Neuronal stem cell (in vitro differentiated cells): Measurements from ENCODE around the gene TMEM132D.

Source experiments
- DNase-seq: peaks from one replicate; pipeline ENCODE4 v3.0.0-alpha.2; 2013; ENCODE audit warnings: low spot score
- H2AFZ ChIP-seq: one replicate; pipeline ENCODE4 v1.6.1; 2013; ENCODE audit warnings: mild to moderate bottlenecking, low read length, inconsistent platforms
- H2AK5ac ChIP-seq: 2 replicates; pipeline ENCODE4 v1.6.1; 2013; ENCODE audit warnings: low read depth, mild to moderate bottlenecking, inconsistent platforms, low read length, moderate library complexity, mixed read lengths
- H2BK120ac ChIP-seq: 2 replicates; pipeline ENCODE4 v1.6.1; 2013; ENCODE audit warnings: low read depth, mild to moderate bottlenecking, inconsistent platforms, low read length, moderate library complexity, mixed read lengths
- H2BK12ac ChIP-seq: one replicate; pipeline ENCODE4 v1.6.1; 2013; ENCODE audit warnings: low read length, inconsistent platforms
- H2BK15ac ChIP-seq: 2 replicates; pipeline ENCODE4 v1.6.1; 2013; ENCODE audit warnings: mild to moderate bottlenecking, low read length, inconsistent platforms, mixed read lengths
- H2BK5ac ChIP-seq: one replicate; pipeline ENCODE4 v1.6.1; 2013; ENCODE audit warnings: inconsistent platforms, mild to moderate bottlenecking, low read length, moderate library complexity
- H3K14ac ChIP-seq: one replicate; pipeline ENCODE4 v1.6.1; 2013; ENCODE audit warnings: low read length, inconsistent platforms
- H3K18ac ChIP-seq: 2 replicates; pipeline ENCODE4 v1.6.1; 2013; ENCODE audit warnings: low read length, inconsistent platforms
- H3K23ac ChIP-seq: 2 replicates; pipeline ENCODE4 v1.6.1; 2013; ENCODE audit warnings: low read depth, mild to moderate bottlenecking, mixed read lengths, low read length, inconsistent platforms; ENCODE audit not compliant: poor library complexity
- H3K27ac ChIP-seq: replicated peaks from 3 replicates; pipeline ENCODE4 v1.5.1; 2013; ENCODE audit warnings: low read length, inconsistent platforms
- H3K27me3 ChIP-seq, 3 experiments: 2 replicates each; pipeline ENCODE4 v1.6.1; 2013; ENCODE audit warnings: low read length in 3 of 3, mild to moderate bottlenecking in 2 of 3, inconsistent platforms in 1 of 3, low read depth in 1 of 3, mixed read lengths in 1 of 3, moderate library complexity in 1 of 3; ENCODE audit not compliant: control insufficient read depth in 3 of 3, insufficient read depth in 3 of 3
- H3K36me3 ChIP-seq, 2 donors: replicated peaks in 1 of 2; 2 replicates each; pipeline ENCODE4 v1.6.1; 2013; ENCODE audit warnings: low read length in 2 of 2; ENCODE audit not compliant: control insufficient read depth in 2 of 2, insufficient read depth in 2 of 2
- H3K4ac ChIP-seq: 2 replicates; pipeline ENCODE4 v1.6.1; 2013; ENCODE audit warnings: inconsistent platforms, mild to moderate bottlenecking, low read length, moderate library complexity
- H3K4me1 ChIP-seq, 2 donors: 1 replicate in 1 of 2; 2 replicates in 1 of 2; pipeline ENCODE4 v1.6.1; 2013; ENCODE audit warnings: low read length in 2 of 2, low read depth in 1 of 2; ENCODE audit not compliant: control insufficient read depth in 2 of 2, insufficient read depth in 1 of 2
- H3K4me2 ChIP-seq: one replicate; pipeline ENCODE4 v1.6.1; 2013; ENCODE audit warnings: mild to moderate bottlenecking, low read length, inconsistent platforms; ENCODE audit not compliant: insufficient read depth, poor library complexity, severe bottlenecking
- H3K4me3 ChIP-seq, 2 donors: 2 replicates each; pipeline ENCODE4 v1.5.1; 2013; ENCODE audit warnings: low read length in 2 of 2, mild to moderate bottlenecking in 2 of 2, inconsistent platforms in 1 of 2, moderate library complexity in 1 of 2
- H3K79me1 ChIP-seq: one replicate; pipeline ENCODE4 v1.6.1; 2013; ENCODE audit warnings: low read depth, mild to moderate bottlenecking, inconsistent platforms, low read length, moderate library complexity
- H3K9ac ChIP-seq: one replicate; pipeline ENCODE4 v1.6.1; 2013; ENCODE audit warnings: mild to moderate bottlenecking, low read depth, low read length, inconsistent platforms; ENCODE audit not compliant: poor library complexity
- H3K9me3 ChIP-seq, 2 donors: replicated peaks in 1 of 2; 2 replicates each; pipeline versions ENCODE3 to v1.6.1; 2013; ENCODE audit warnings: low read length in 2 of 2, mild to moderate bottlenecking in 2 of 2, inconsistent platforms in 1 of 2, low read depth in 1 of 2, mixed read lengths in 1 of 2, moderate library complexity in 1 of 2; ENCODE audit not compliant: control insufficient read depth in 2 of 2, insufficient read depth in 1 of 2
- H4K8ac ChIP-seq: one replicate; pipeline ENCODE4 v1.6.1; 2013; ENCODE audit warnings: low read depth, mild to moderate bottlenecking, inconsistent platforms, low read length, moderate library complexity
- H4K91ac ChIP-seq: one replicate; pipeline ENCODE4 v1.6.1; 2013; ENCODE audit warnings: low read length, low read depth, mild to moderate bottlenecking, inconsistent platforms; ENCODE audit not compliant: poor library complexity
- WGBS, 2 donors: extraction: QIAGEN DNeasy Blood & Tissue Kit; methylation state at CpG; one replicate each; pipeline ENCODE4 v1.1.7; 2013; ENCODE audit warnings: missing lambda C conversion rate in 2 of 2, mixed read lengths in 1 of 2; ENCODE audit not compliant: insufficient read length in 2 of 2, insufficient replicate concordance in 1 of 2; ENCODE audit errors: extremely low coverage in 2 of 2; 5-methylcytosine and 5-hydroxymethylcytosine counted together

Gene TMEM132D

DNA sequence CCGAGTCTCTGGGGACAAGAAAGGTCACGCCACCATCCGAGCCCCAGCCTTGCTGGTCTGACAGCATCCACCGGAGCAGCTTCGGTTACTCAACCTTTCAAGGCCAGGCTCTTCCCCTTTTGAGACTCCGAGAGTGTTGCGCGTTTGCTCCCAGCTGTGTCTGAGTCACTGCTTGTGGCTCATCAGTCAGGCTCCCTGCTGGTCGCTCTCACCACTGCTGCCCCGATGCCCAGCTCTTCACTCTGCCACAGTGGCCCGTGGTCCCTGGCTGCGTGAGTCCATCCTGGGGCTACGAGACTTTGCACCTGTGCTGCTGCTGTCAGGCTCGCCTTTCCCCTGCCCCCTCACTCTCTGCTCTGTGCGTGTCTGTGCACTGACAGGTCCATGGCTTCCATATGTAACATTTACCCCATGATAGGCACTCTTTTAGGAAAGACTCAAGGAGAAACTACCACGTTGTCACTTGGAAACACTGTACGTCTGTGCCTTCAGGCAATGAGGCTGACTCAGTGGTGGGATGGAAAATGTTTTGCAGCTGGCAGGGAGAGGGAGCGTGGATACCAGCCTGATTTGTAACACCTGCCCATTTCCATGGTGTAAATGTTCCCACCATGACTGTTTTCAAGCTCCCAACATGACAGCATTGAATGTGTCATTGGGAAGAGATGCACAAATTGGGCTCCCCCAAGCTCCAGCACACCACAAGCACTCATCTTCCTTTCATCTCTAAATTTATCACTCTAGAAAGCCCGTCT is 350.7 kb downstream of the TMEM132D start:
- WGBS, 2 donors, result no CpG with 5 or more reads among the region's 19 CpGs
- no peak overlapping the region for H3K27ac ChIP-seq
- no peak overlapping the region for H3K23ac ChIP-seq
- H3K36me3 ChIP-seq, result no peaks in the 10 kb centered on the region
- H3K18ac ChIP-seq, result no peak overlapping the region
- no peak overlapping the region for H2AFZ ChIP-seq
- H3K9ac ChIP-seq, result no peak overlapping the region
- H2AK5ac ChIP-seq, result no peak overlapping the region
- no peak overlapping the region for H4K8ac ChIP-seq
- H3K4me2 ChIP-seq, result no peak overlapping the region
- H2BK15ac ChIP-seq, result no peak overlapping the region
- H3K79me1 ChIP-seq, result no peaks in the 10 kb centered on the region
- no peak overlapping the region for H3K4me3 ChIP-seq
- H2BK5ac ChIP-seq, result no peak overlapping the region
- H3K9me3 ChIP-seq, result no peaks in the 10 kb centered on the region
- no peak for DNase-seq
- H4K91ac ChIP-seq, result no peak overlapping the region
- H3K14ac ChIP-seq, result no peak overlapping the region
- H3K4ac ChIP-seq, result no peak overlapping the region
- H3K4me1 ChIP-seq, result no peaks in the 10 kb centered on the region
- peaks cover 0 to 7% (median 0%) of the 10 kb centered on the region in 3 experiments for H3K27me3 ChIP-seq
- no peak overlapping the region for H2BK12ac ChIP-seq
- no peak overlapping the region for H2BK120ac ChIP-seq

DNA sequence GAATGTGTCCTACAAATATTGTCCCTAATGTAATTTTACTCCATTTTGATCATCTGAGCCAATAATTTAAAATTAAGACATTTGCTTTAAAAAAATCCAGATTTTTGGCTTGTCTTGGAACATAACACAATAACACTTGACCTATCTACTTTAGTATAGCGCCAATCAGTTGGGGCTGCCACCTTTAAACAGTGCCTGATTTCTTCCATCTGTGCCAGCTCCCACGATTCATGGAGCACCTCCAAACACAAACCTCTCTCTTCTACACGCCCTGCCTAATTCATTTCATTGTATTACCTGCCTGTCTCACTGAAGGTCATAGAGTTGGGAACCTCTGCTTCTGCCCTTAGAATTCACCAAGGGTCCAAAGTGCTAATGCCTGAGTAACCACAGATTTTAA is 352.4 kb downstream of the TMEM132D start:
- H3K4me2 ChIP-seq, result no peak overlapping the region
- H2BK12ac ChIP-seq, result no peak overlapping the region
- no peak overlapping the region for H3K14ac ChIP-seq
- no peak overlapping the region for H3K18ac ChIP-seq
- H4K91ac ChIP-seq, result no peak overlapping the region
- no peaks in the 10 kb centered on the region for H3K36me3 ChIP-seq
- H3K79me1 ChIP-seq, result no peaks in the 10 kb centered on the region
- no peak for DNase-seq
- no CpG with 5 or more reads among the region's 3 CpGs for WGBS, 2 donors
- no peaks in the 10 kb centered on the region for H3K9me3 ChIP-seq
- H3K9ac ChIP-seq, result no peak overlapping the region
- H2AK5ac ChIP-seq, result no peak overlapping the region
- H3K23ac ChIP-seq, result no peak overlapping the region
- no peak overlapping the region for H4K8ac ChIP-seq
- no peak overlapping the region for H3K4me3 ChIP-seq
- no peak overlapping the region for H3K27ac ChIP-seq
- H3K4ac ChIP-seq, result no peak overlapping the region
- no peak overlapping the region for H2BK15ac ChIP-seq
- no peak overlapping the region for H2BK5ac ChIP-seq
- no peak overlapping the region for H2AFZ ChIP-seq
- H3K27me3 ChIP-seq, result peaks cover 0 to 7% (median 0%) of the 10 kb centered on the region in 3 experiments
- H3K4me1 ChIP-seq, result no peaks in the 10 kb centered on the region
- H2BK120ac ChIP-seq, result no peak overlapping the region

DNA sequence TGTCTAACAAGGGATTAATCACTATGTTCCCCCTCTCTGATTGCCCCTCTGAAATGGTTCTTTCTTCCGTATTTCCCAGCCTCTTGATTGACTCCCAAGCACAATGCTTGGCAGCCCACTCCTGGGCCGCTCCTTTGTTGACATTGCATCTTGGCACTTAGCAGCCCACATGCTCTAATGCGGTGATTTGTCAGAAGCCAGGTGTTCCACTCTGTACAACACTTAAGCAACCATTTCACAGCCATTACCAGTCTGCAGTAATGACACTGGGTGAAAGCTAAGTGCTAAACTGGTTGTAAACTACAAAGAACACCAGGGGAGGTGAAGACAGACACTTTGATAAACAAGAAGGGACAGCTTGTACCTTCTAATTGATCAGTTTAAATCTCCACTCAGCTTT is 353.5 kb downstream of the TMEM132D start:
- H3K4me3 ChIP-seq, result no peak overlapping the region
- H3K4ac ChIP-seq, result no peak overlapping the region
- no peak overlapping the region for H3K23ac ChIP-seq
- no peak overlapping the region for H2AFZ ChIP-seq
- H3K79me1 ChIP-seq, result no peaks in the 10 kb centered on the region
- no CpG with 5 or more reads among the region's 3 CpGs for whole genome bisulfite sequencing, 2 donors
- no peak overlapping the region for H3K14ac ChIP-seq
- H3K36me3 ChIP-seq, result no peaks in the 10 kb centered on the region
- no peak overlapping the region for H3K27ac ChIP-seq
- no peak for DNase-seq
- no peak overlapping the region for H2AK5ac ChIP-seq
- no peak overlapping the region for H2BK5ac ChIP-seq
- no peak overlapping the region for H3K9ac ChIP-seq
- no peak overlapping the region for H2BK120ac ChIP-seq
- no peak overlapping the region for H4K8ac ChIP-seq
- H4K91ac ChIP-seq, result no peak overlapping the region
- H3K4me1 ChIP-seq, result no peaks in the 10 kb centered on the region
- H2BK15ac ChIP-seq, result no peak overlapping the region
- H2BK12ac ChIP-seq, result no peak overlapping the region
- peaks cover 0 to 7% (median 0%) of the 10 kb centered on the region in 3 experiments for H3K27me3 ChIP-seq
- no peak overlapping the region for H3K4me2 ChIP-seq
- no peak overlapping the region for H3K18ac ChIP-seq
- no peaks in the 10 kb centered on the region for H3K9me3 ChIP-seq

DNA sequence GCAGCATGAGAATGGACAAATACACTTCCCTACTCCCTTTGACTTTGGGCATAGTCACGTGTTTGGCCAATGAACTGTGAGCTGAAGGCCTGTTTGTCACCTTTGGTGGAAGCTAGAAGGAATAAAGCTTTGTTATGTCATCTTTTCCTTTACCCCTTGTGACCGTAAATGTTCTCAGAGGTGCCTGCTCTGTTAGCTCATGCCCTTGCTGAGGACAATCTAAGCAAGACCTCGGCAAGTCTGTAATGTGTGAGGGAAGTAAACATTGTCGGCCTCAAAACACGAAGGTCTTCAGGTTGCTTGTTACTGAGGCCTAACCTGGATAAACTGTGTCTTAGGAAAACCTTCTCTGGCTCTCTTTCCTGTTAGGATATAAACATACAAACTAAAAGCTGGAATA is 354.2 kb downstream of the TMEM132D start:
- no peak overlapping the region for H4K8ac ChIP-seq
- no peak overlapping the region for H2AFZ ChIP-seq
- H4K91ac ChIP-seq, result no peak overlapping the region
- no peak overlapping the region for H2BK12ac ChIP-seq
- no peak overlapping the region for H3K4me2 ChIP-seq
- H3K27me3 ChIP-seq, result peaks cover 0 to under 1% (median 0%) of the 10 kb centered on the region in 3 experiments
- H3K4me1 ChIP-seq, result no peaks in the 10 kb centered on the region
- H3K4ac ChIP-seq, result no peak overlapping the region
- DNase-seq, result no peak
- no peak overlapping the region for H3K18ac ChIP-seq
- no peak overlapping the region for H3K27ac ChIP-seq
- H3K9me3 ChIP-seq, result no peaks in the 10 kb centered on the region
- no peak overlapping the region for H2BK120ac ChIP-seq
- no peak overlapping the region for H3K9ac ChIP-seq
- no CpG with 5 or more reads among the region's 5 CpGs for WGBS, 2 donors
- H2AK5ac ChIP-seq, result no peak overlapping the region
- H3K4me3 ChIP-seq, result no peak overlapping the region
- H3K79me1 ChIP-seq, result no peaks in the 10 kb centered on the region
- no peak overlapping the region for H2BK5ac ChIP-seq
- no peak overlapping the region for H3K14ac ChIP-seq
- no peak overlapping the region for H2BK15ac ChIP-seq
- no peaks in the 10 kb centered on the region for H3K36me3 ChIP-seq
- H3K23ac ChIP-seq, result no peak overlapping the region
